GM12878 (cell line): ENCODE data around the gene HEPHL1.

Experiments used
- EZH2 ChIP-seq: IDR thresholded peaks from 2 replicates; pipeline ENCODE4 v1.6.1; 2012; ENCODE audit warnings: low read depth, mild to moderate bottlenecking, control low read depth, inconsistent platforms, low read length, borderline replicate concordance; ENCODE audit not compliant: control insufficient read depth
- POLR2A ChIP-seq: IDR thresholded peaks from 2 replicates; pipeline ENCODE4 v1.6.1; 2011; ENCODE audit warnings: low read depth, mild to moderate bottlenecking, low read length

DNA sequence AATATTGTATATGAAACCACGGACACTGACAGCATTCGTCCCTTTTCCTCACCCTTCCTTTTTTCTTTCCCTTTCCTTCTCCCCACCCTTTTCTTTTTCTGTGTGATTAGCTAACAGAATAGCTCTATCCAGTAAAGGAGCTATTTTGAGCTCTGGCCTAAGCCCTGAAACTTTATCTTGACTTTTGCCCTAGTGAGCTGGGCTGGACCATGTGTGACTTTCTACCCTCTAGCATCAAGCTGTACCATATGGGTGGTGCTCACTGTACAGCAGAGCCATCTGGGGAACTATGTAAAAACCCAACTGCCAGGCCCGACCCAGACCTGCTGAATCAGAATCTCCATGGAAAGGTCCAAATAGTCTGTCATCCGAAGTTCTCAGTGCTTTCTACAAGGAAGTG, 85.6 kb downstream of the HEPHL1 start:
- no peak for TF ChIP-seq POLR2A
- TF ChIP-seq EZH2: no peak
